K562 (cell line): ENCODE measurements around the gene CCDC28B. TPM values are rescaled to one million over a fixed set of nuclear protein-coding genes. Genes with fewer than 3 reads are reported as not detected.

Source experiments
- ELF1 ChIP-seq: fragments of 200-800 bp; sonication (Bioruptor generic); IDR thresholded peaks from 2 replicates; pipeline ENCODE4 v1.6.1; 2016; ENCODE audit warnings: missing genetic modification characterization, missing compliant biosample characterization
- HMG20B ChIP-seq: fragments of 250-450 bp; sonication (Bioruptor Pico); IDR thresholded peaks from 2 replicates; pipeline ENCODE4 v1.5.0; 2021; ENCODE audit warnings: mild to moderate bottlenecking
- IFI16 ChIP-seq: fragments of 250-450 bp; sonication (Bioruptor Pico); IDR thresholded peaks from 2 replicates; pipeline ENCODE4 v2.1.2; 2022; ENCODE audit warnings: mild to moderate bottlenecking, inconsistent platforms
- MCM3 ChIP-seq: fragments of 450-650 bp; IDR thresholded peaks from 2 replicates; pipeline ENCODE4 v1.6.1; 2016
- NFIC ChIP-seq: fragments of 450-650 bp; IDR thresholded peaks from 2 replicates; pipeline ENCODE4 v1.6.1; 2017; ENCODE audit warnings: mild to moderate bottlenecking, inconsistent platforms
- NFRKB ChIP-seq: fragments of 450-650 bp; IDR thresholded peaks from 2 replicates; pipeline ENCODE4 v1.6.1; 2016; ENCODE audit warnings: low read depth
- NFXL1 ChIP-seq: fragments of 450-650 bp; formaldehyde crosslinking; IDR thresholded peaks from 2 replicates; pipeline ENCODE4 v1.4.0; 2021; ENCODE audit warnings: mild to moderate bottlenecking
- NONO ChIP-seq, 2 experiments: fragments of 200-400 bp in 1 of 2; fragments of 450-650 bp in 1 of 2; formaldehyde crosslinking in 1 of 2; IDR thresholded peaks; 2 replicates each; pipeline ENCODE4 v1.6.1; 2017; ENCODE audit warnings: low read depth in 2 of 2, mild to moderate bottlenecking in 2 of 2, moderate library complexity in 2 of 2, low read length in 1 of 2
- PRPF4 ChIP-seq: fragments of 200-400 bp; formaldehyde crosslinking; IDR thresholded peaks from one replicate; pipeline ENCODE4 v1.6.1; 2017; ENCODE audit warnings: low read length, low read depth, mild to moderate bottlenecking; ENCODE audit not compliant: insufficient read depth, poor library complexity, severe bottlenecking
- PURB ChIP-seq: sonication (generic); formaldehyde crosslinking; IDR thresholded peaks from 2 replicates; pipeline ENCODE4 v1.9.0; 2021; ENCODE audit warnings: low read depth, mild to moderate bottlenecking, missing genetic modification reagents
- SIRT6 ChIP-seq: IDR thresholded peaks from one replicate; pipeline ENCODE4 v1.6.1; 2012; ENCODE audit warnings: low read depth, mild to moderate bottlenecking, control low read depth, inconsistent platforms, low read length, moderate library complexity
- SREBF2 ChIP-seq: sonication (generic); formaldehyde crosslinking; IDR thresholded peaks from 2 replicates; pipeline ENCODE4 v1.4.0; 2020; ENCODE audit warnings: mild to moderate bottlenecking, missing genetic modification reagents
- TAF1 ChIP-seq: IDR thresholded peaks from 2 replicates; pipeline ENCODE4 v1.6.1; 2011; ENCODE audit warnings: mild to moderate bottlenecking, low read length, moderate library complexity; ENCODE audit not compliant: insufficient read depth, control insufficient read depth, severe bottlenecking; ENCODE audit errors: extremely low read depth
- THRAP3 ChIP-seq: fragments of 450-650 bp; IDR thresholded peaks from 2 replicates; pipeline ENCODE4 v1.6.1; 2016; ENCODE audit warnings: mild to moderate bottlenecking, inconsistent platforms, borderline replicate concordance
- XRCC4 ChIP-seq: IDR thresholded peaks from one replicate; pipeline ENCODE4 v1.6.1; 2011; ENCODE audit not compliant: insufficient read depth, insufficient read length; ENCODE audit errors: extremely low read depth
- ZNF146 ChIP-seq: IDR thresholded peaks from one replicate; pipeline ENCODE4 v1.6.1; 2018; ENCODE audit warnings: missing compliant biosample characterization; ENCODE audit not compliant: unreplicated experiment
- ZNF780A ChIP-seq: fragments of 250-450 bp; sonication (Bioruptor Pico); IDR thresholded peaks from 2 replicates; pipeline ENCODE4 v1.5.0; 2021; ENCODE audit warnings: mild to moderate bottlenecking
- polyA plus RNA-seq, 8 experiments: library from polyadenylated mRNA; depleted of rRNA in 4 of 8; stranded (reverse) in 5 of 8; unstranded in 3 of 8; fragments of >200 nt; fragmentation: Nextera tagmentation in 2 of 8; fragmentation: Illumina TruSeq in 1 of 8; extraction: Ambion mirVana in 2 of 8; extraction: Trizol in 1 of 8; gene quantifications; 2 replicates each; pipeline versions ENCODE4 v1.2.1 to v1.2.3, GENCODE V29; 2011 to 2014; ENCODE audit warnings: inconsistent platforms in 1 of 8, missing spikeins in 1 of 8
- total RNA-seq, 7 experiments: library from RNA; depleted of rRNA in 6 of 7; stranded (reverse); fragments of >200 nt in 6 of 7; fragmentation: Illumina TruSeq in 2 of 7; extraction: Trizol in 2 of 7; gene quantifications; 2 replicates each; pipeline versions ENCODE4 v1.2.1 to v1.2.3, GENCODE V29; 2011 to 2021; ENCODE audit warnings: low replicate concordance in 1 of 7
- TF ChIP-seq, protein P1 (sequence below): fragments of 250-450 bp; sonication (Bioruptor Pico); IDR thresholded peaks from 2 replicates; pipeline ENCODE4 v1.5.0; 2021; ENCODE audit warnings: mild to moderate bottlenecking, borderline replicate concordance
- TF ChIP-seq, protein P2 (sequence below): fragments of 250-450 bp; sonication (Bioruptor Pico); IDR thresholded peaks from 2 replicates; pipeline ENCODE4 v1.5.0; 2021
- TF ChIP-seq, protein P3 (sequence below), 2 experiments: fragments of 450-650 bp in 1 of 2; sonication (generic) in 1 of 2; formaldehyde crosslinking in 1 of 2; IDR thresholded peaks in 1 of 2; conservative IDR thresholded peaks in 1 of 2; 2 replicates each; pipeline versions ENCODE4 v1.6.1 to v1.8.1; 2016 to 2023; ENCODE audit warnings: mild to moderate bottlenecking in 2 of 2, moderate library complexity in 2 of 2, inconsistent platforms in 1 of 2, missing genetic modification reagents in 1 of 2
- TF ChIP-seq, protein P4 (sequence below): fragments of 250-450 bp; sonication (Bioruptor Pico); IDR thresholded peaks from 2 replicates; pipeline ENCODE4 v1.4.0; 2020; ENCODE audit warnings: mild to moderate bottlenecking, moderate library complexity, borderline replicate concordance

Gene CCDC28B
- total and polyA plus RNA-seq, 9 of the 15 experiments (the other 6 are each of a cell fraction or from before 2014, with no cell fraction given), result 5.7 to 54.5 (median 31.7) TPM

GRCh38 chr1:32200226-32201010 lies at the start of gene CCDC28B (continued):
- TF ChIP-seq, protein P1, sequence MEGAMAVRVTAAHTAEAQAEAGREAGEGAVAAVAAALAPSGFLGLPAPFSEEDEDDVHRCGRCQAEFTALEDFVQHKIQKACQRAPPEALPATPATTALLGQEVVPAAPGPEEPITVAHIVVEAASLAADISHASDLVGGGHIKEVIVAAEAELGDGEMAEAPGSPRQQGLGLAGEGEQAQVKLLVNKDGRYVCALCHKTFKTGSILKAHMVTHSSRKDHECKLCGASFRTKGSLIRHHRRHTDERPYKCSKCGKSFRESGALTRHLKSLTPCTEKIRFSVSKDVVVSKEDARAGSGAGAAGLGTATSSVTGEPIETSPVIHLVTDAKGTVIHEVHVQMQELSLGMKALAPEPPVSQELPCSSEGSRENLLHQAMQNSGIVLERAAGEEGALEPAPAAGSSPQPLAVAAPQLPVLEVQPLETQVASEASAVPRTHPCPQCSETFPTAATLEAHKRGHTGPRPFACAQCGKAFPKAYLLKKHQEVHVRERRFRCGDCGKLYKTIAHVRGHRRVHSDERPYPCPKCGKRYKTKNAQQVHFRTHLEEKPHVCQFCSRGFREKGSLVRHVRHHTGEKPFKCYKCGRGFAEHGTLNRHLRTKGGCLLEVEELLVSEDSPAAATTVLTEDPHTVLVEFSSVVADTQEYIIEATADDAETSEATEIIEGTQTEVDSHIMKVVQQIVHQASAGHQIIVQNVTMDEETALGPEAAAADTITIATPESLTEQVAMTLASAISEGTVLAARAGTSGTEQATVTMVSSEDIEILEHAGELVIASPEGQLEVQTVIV, result no peak; the same call in 1 of the 2 replicates
- peak; percentile 75; the same call in 1 of the 2 replicates for TF ChIP-seq NFXL1 (CRISPR knock-in tag)
- no peak for TF ChIP-seq MCM3
- no peak for TF ChIP-seq HMG20B (CRISPR knock-in tag)
- peak; percentile 39 for TF ChIP-seq TAF1
- TF ChIP-seq NFIC, result no peak
- TF ChIP-seq, protein P2, sequence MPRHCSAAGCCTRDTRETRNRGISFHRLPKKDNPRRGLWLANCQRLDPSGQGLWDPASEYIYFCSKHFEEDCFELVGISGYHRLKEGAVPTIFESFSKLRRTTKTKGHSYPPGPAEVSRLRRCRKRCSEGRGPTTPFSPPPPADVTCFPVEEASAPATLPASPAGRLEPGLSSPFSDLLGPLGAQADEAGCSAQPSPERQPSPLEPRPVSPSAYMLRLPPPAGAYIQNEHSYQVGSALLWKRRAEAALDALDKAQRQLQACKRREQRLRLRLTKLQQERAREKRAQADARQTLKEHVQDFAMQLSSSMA (CRISPR knock-in tag), result no peak
- no peak for TF ChIP-seq IFI16 (CRISPR knock-in tag)
- no peak for TF ChIP-seq PURB
- TF ChIP-seq PRPF4, result no peak
- TF ChIP-seq SIRT6, result no peak
- TF ChIP-seq ZNF146, result no peak
- no peak for TF ChIP-seq ELF1 (tag)
- 0 out of 4 replicates have a peak, but pooled peaks of 1 of the 2 experiments have one; percentile 13 for TF ChIP-seq NONO (IDR thresholded peaks at IDR 0.05; ENCODE audit: low read depth in 2 of 2, low read length in 1 of 2)
- TF ChIP-seq THRAP3, result 0 out of 2 replicates have a peak, but pooled peaks have one; percentile 50
- TF ChIP-seq, protein P3, sequence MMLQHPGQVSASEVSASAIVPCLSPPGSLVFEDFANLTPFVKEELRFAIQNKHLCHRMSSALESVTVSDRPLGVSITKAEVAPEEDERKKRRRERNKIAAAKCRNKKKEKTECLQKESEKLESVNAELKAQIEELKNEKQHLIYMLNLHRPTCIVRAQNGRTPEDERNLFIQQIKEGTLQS (IDR thresholded peaks at IDR 0.05), result peak; percentile 27
- TF ChIP-seq, protein P3 (CRISPR knock-in tag; conservative IDR thresholded peaks at IDR 0.05), result 0 out of 2 replicates have a peak, but pooled peaks have one; percentile 25
- no peak for TF ChIP-seq SREBF2 (CRISPR knock-in tag)
- TF ChIP-seq, protein P4, sequence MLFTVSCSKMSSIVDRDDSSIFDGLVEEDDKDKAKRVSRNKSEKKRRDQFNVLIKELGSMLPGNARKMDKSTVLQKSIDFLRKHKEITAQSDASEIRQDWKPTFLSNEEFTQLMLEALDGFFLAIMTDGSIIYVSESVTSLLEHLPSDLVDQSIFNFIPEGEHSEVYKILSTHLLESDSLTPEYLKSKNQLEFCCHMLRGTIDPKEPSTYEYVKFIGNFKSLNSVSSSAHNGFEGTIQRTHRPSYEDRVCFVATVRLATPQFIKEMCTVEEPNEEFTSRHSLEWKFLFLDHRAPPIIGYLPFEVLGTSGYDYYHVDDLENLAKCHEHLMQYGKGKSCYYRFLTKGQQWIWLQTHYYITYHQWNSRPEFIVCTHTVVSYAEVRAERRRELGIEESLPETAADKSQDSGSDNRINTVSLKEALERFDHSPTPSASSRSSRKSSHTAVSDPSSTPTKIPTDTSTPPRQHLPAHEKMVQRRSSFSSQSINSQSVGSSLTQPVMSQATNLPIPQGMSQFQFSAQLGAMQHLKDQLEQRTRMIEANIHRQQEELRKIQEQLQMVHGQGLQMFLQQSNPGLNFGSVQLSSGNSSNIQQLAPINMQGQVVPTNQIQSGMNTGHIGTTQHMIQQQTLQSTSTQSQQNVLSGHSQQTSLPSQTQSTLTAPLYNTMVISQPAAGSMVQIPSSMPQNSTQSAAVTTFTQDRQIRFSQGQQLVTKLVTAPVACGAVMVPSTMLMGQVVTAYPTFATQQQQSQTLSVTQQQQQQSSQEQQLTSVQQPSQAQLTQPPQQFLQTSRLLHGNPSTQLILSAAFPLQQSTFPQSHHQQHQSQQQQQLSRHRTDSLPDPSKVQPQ (CRISPR knock-in tag), result no peak
- peak; percentile 33; the same call in 1 of the 2 replicates for TF ChIP-seq NFRKB
- no peak for TF ChIP-seq ZNF780A
- no peak for TF ChIP-seq XRCC4
